HepG2 (cell line): ENCODE data around the gene RBM6. TPM values are rescaled to one million over a fixed set of nuclear protein-coding genes. Genes with fewer than 3 reads are reported as not detected.

ENCODE experiments used
- ATAC-seq: fragments of 200-7000 bp; cut with Tn5 transposase; 3 replicates; pipeline ENCODE4 v1.9.1; 2020; ENCODE audit warnings: mild to moderate bottlenecking, moderate library complexity
- BruUV-seq: library from RNA; stranded (reverse); fragments of 400-500 nt; replicated peaks from 2 replicates; lab custom pipeline; 2021; lab: Mats Ljungman, UMichigan
- CTCF ChIA-PET: fragments of 300-600 bp; formaldehyde crosslinking; extraction: SDS; loops from one replicate; lab custom pipeline; 2021; ENCODE audit warnings: low total read pairs, inconsistent platforms, low intra/inter-chr PET ratio; lab: Yijun Ruan, JAX
- POLR2A ChIA-PET: fragments of 350-600 bp; sonication (Branson Sonifier 250); formaldehyde crosslinking; loops from one replicate; lab custom pipeline; 2020; ENCODE audit warnings: antibody characterized with exemption, inconsistent platforms; lab: Yijun Ruan, JAX
- DNase-seq: peaks from one replicate; pipeline ENCODE4 v3.0.0-alpha.2; 2015; ENCODE audit warnings: low spot score
- FAIRE-seq: peaks from 3 replicates; lab custom pipeline; 2011; peaks lifted over from hg19 to GRCh38; lab: Jason Lieb, UNC
- H2AFZ ChIP-seq: one replicate; pipeline ENCODE4 v1.6.1; 2011; ENCODE audit warnings: low read length, inconsistent platforms
- H3K27ac ChIP-seq: fragments of 300-600 bp; 3 replicates; pipeline ENCODE4 v1.8.0; 2011; ENCODE audit warnings: mixed run types, mild to moderate bottlenecking, mixed read lengths, low read length, inconsistent platforms; ENCODE audit not compliant: insufficient read depth; ENCODE audit errors: extremely low read length
- H3K27me3 ChIP-seq, 2 experiments: fragments of 200-600 bp in 1 of 2; 2 replicates in 1 of 2; 3 replicates in 1 of 2; pipeline versions ENCODE4 v1.6.0 to v1.8.0; 2011; ENCODE audit warnings: low read length in 2 of 2, mild to moderate bottlenecking in 2 of 2, moderate library complexity in 2 of 2, inconsistent platforms in 1 of 2; ENCODE audit not compliant: insufficient read depth in 2 of 2, control insufficient read depth in 1 of 2
- H3K36me3 ChIP-seq, 2 experiments: fragments of 200-600 bp in 1 of 2; replicated peaks in 1 of 2; 2 replicates in 1 of 2; 3 replicates in 1 of 2; pipeline versions ENCODE4 v1.5.1 to v1.8.0; 2011; ENCODE audit warnings: low read length in 2 of 2, inconsistent platforms in 1 of 2; ENCODE audit not compliant: insufficient read depth in 2 of 2, control insufficient read depth in 1 of 2
- H3K4me1 ChIP-seq: 2 replicates; pipeline ENCODE4 v1.5.1; 2012; ENCODE audit warnings: low read length, inconsistent platforms; ENCODE audit not compliant: insufficient read depth
- H3K4me2 ChIP-seq: 2 replicates; pipeline ENCODE4 v1.6.0; 2011; ENCODE audit warnings: low read depth, low read length, inconsistent platforms
- H3K4me3 ChIP-seq, 3 experiments: fragments of 200-600 bp in 1 of 3; sonication (generic), shearing (Covaris generic) in 1 of 3; replicated peaks in 1 of 3; 2 replicates each; pipeline ENCODE4 v1.5.1; 2011 to 2016; ENCODE audit warnings: low read length in 3 of 3, inconsistent platforms in 2 of 3, low read depth in 2 of 3, mild to moderate bottlenecking in 2 of 3, control low read depth in 1 of 3, mixed read lengths in 1 of 3; ENCODE audit not compliant: insufficient read depth in 1 of 3
- H3K79me2 ChIP-seq: one replicate; pipeline ENCODE4 v1.6.1; 2011; ENCODE audit warnings: low read length, inconsistent platforms; ENCODE audit not compliant: insufficient read depth
- H3K9ac ChIP-seq: 2 replicates; pipeline ENCODE4 v1.6.0; 2011; ENCODE audit warnings: mild to moderate bottlenecking, low read depth, low read length, inconsistent platforms; ENCODE audit not compliant: insufficient read depth
- H3K9me3 ChIP-seq: 2 replicates; pipeline ENCODE4 v1.5.1; 2012; ENCODE audit warnings: mild to moderate bottlenecking, low read length
- H4K20me1 ChIP-seq: 2 replicates; pipeline ENCODE4 v1.6.0; 2011; ENCODE audit warnings: inconsistent platforms, mild to moderate bottlenecking, low read length, moderate library complexity; ENCODE audit not compliant: insufficient read depth
- AGO2 ChIP-seq: fragments of 200-400 bp; formaldehyde crosslinking; optimal IDR thresholded peaks from 2 replicates; pipeline ENCODE3; 2017; ENCODE audit warnings: mild to moderate bottlenecking, low read depth, low read length, moderate library complexity
- ASH2L ChIP-seq: fragments of 300-600, 200-600 bp; sonication (generic); IDR thresholded peaks from 2 replicates; pipeline ENCODE4 v1.7.0; 2017; ENCODE audit warnings: low read depth, mild to moderate bottlenecking, moderate library complexity, mixed read lengths, low read length; ENCODE audit not compliant: insufficient read length
- BCL6 ChIP-seq: IDR thresholded peaks from 2 replicates; pipeline ENCODE4 v1.6.1; 2016; ENCODE audit warnings: missing genetic modification reagents, missing compliant biosample characterization
- CREB1 ChIP-seq, 2 experiments: fragments of 450-650 bp in 1 of 2; IDR thresholded peaks; 2 replicates each; pipeline ENCODE4 v1.6.1; 2016 to 2017; ENCODE audit warnings: control low read depth in 1 of 2, mild to moderate bottlenecking in 1 of 2, missing compliant biosample characterization in 1 of 2, missing genetic modification characterization in 1 of 2
- CREM ChIP-seq, 2 experiments: sonication (generic) in 1 of 2; formaldehyde crosslinking in 1 of 2; IDR thresholded peaks; 2 replicates each; pipeline versions ENCODE4 v1.4.0 to v1.6.1; 2016 to 2020; ENCODE audit warnings: antibody characterized with exemption in 1 of 2, mild to moderate bottlenecking in 1 of 2, missing genetic modification reagents in 1 of 2
- FOSL1 ChIP-seq: sonication (generic); formaldehyde crosslinking; IDR thresholded peaks from 2 replicates; pipeline ENCODE4 v1.9.0; 2021; ENCODE audit warnings: missing genetic modification reagents, borderline replicate concordance
- GATAD1 ChIP-seq: IDR thresholded peaks from 2 replicates; pipeline ENCODE4 v1.6.1; 2016; ENCODE audit warnings: missing genetic modification reagents, missing compliant biosample characterization
- GZF1 ChIP-seq: sonication (generic); formaldehyde crosslinking; IDR thresholded peaks from 2 replicates; pipeline ENCODE4 v1.5.1; 2020; ENCODE audit warnings: mild to moderate bottlenecking, missing genetic modification reagents
- HHEX ChIP-seq: IDR thresholded peaks from 2 replicates; pipeline ENCODE4 v1.6.1; 2016; ENCODE audit warnings: control low read depth
- KDM3A ChIP-seq: IDR thresholded peaks from 2 replicates; pipeline ENCODE4 v1.6.1; 2018; ENCODE audit warnings: low read depth, missing compliant biosample characterization
- MAFF ChIP-seq: IDR thresholded peaks from 2 replicates; pipeline ENCODE4 v1.6.1; 2011; ENCODE audit warnings: low read depth, low read length, improper control_type of control experiment
- MAFK ChIP-seq, 2 experiments: IDR thresholded peaks in 1 of 2; conservative IDR thresholded peaks in 1 of 2; 2 replicates each; pipeline ENCODE4 v1.6.1; 2011; ENCODE audit warnings: improper control_type of control experiment in 2 of 2, low read length in 2 of 2
- NFE2 ChIP-seq: sonication (generic); formaldehyde crosslinking; IDR thresholded peaks from 2 replicates; pipeline ENCODE4 v1.4.0; 2020; ENCODE audit warnings: missing genetic modification reagents
- NFE2L2 ChIP-seq: fragments of 150-350 bp; IDR thresholded peaks from 2 replicates; pipeline ENCODE4 v1.6.1; 2014; ENCODE audit warnings: low read length
- NONO ChIP-seq, 2 experiments: fragments of 450-650 bp in 1 of 2; sonication (generic) in 1 of 2; formaldehyde crosslinking in 1 of 2; IDR thresholded peaks in 1 of 2; conservative IDR thresholded peaks in 1 of 2; 2 replicates each; pipeline versions ENCODE4 v1.6.1 to v1.8.0; 2017 to 2022; ENCODE audit warnings: mild to moderate bottlenecking in 1 of 2, missing genetic modification reagents in 1 of 2, moderate library complexity in 1 of 2
- PHF8 ChIP-seq: sonication (generic); formaldehyde crosslinking; IDR thresholded peaks from 2 replicates; pipeline ENCODE4 v1.5.0; 2020; ENCODE audit warnings: missing genetic modification reagents
- POGZ ChIP-seq: sonication (generic); formaldehyde crosslinking; IDR thresholded peaks from 2 replicates; pipeline ENCODE4 v1.4.0; 2020; ENCODE audit warnings: mild to moderate bottlenecking, missing genetic modification reagents
- RBFOX2 ChIP-seq: fragments of 200-400 bp; formaldehyde crosslinking; IDR thresholded peaks from 2 replicates; pipeline ENCODE4 v1.6.1; 2017; ENCODE audit warnings: low read depth, mild to moderate bottlenecking, low read length
- RXRB ChIP-seq: IDR thresholded peaks from 2 replicates; pipeline ENCODE4 v1.6.1; 2016; ENCODE audit warnings: borderline replicate concordance, missing genetic modification reagents, missing compliant biosample characterization
- TFAP4 ChIP-seq: sonication (generic); IDR thresholded peaks from 2 replicates; pipeline ENCODE4 v1.6.1; 2016; ENCODE audit warnings: low read depth, borderline replicate concordance
- ZBTB39 ChIP-seq: sonication (generic); formaldehyde crosslinking; IDR thresholded peaks from 2 replicates; pipeline ENCODE4 v1.5.0; 2020; ENCODE audit warnings: missing genetic modification reagents
- ZFYVE20 ChIP-seq: sonication (generic); formaldehyde crosslinking; IDR thresholded peaks from 2 replicates; pipeline ENCODE4 v1.8.0; 2023; ENCODE audit warnings: low read depth, mild to moderate bottlenecking, moderate library complexity, missing genetic modification reagents, borderline replicate concordance
- ZNF460 ChIP-seq: sonication (generic); formaldehyde crosslinking; IDR thresholded peaks from 2 replicates; pipeline ENCODE4 v1.5.1; 2020; ENCODE audit warnings: missing genetic modification reagents, mild to moderate bottlenecking, borderline replicate concordance
- ZNF589 ChIP-seq: sonication (generic); formaldehyde crosslinking; conservative IDR thresholded peaks from 2 replicates; pipeline ENCODE4 v1.8.0; 2022; ENCODE audit warnings: mild to moderate bottlenecking, moderate library complexity, missing genetic modification reagents
- ZNF761 ChIP-seq: sonication (generic); formaldehyde crosslinking; conservative IDR thresholded peaks from 2 replicates; pipeline ENCODE4 v1.4.0; 2020; ENCODE audit warnings: mild to moderate bottlenecking, missing genetic modification reagents
- ZNF790 ChIP-seq: sonication (generic); formaldehyde crosslinking; IDR thresholded peaks from 2 replicates; pipeline ENCODE4 v1.8.0; 2022; ENCODE audit warnings: missing genetic modification reagents, mild to moderate bottlenecking, borderline replicate concordance
- in situ Hi-C: cut with HindIII; loops from 2 replicates; pipeline ENCODE4 v1.10.0; 2017; ENCODE audit warnings: low pct_unique_long_range_greater_than_20kb; ENCODE audit not compliant: extremely low pct_ligation_motif_present
- intact Hi-C: fragments of 100-400 bp; cut with micrococcal nuclease; formaldehyde crosslinking; loops from one replicate; pipeline ENCODE4 v1.10.0; 2022; ENCODE audit not compliant: unreplicated experiment
- polyA plus RNA-seq, 8 experiments: library from polyadenylated mRNA; depleted of rRNA in 3 of 8; stranded (reverse) in 7 of 8; unstranded in 1 of 8; fragments of >200 nt; fragmentation: Illumina TruSeq in 4 of 8; extraction: Trizol in 4 of 8; gene quantifications; 2 replicates each; pipeline versions ENCODE4 v1.2.1 to v1.2.3, GENCODE V29; 2011 to 2016; ENCODE audit warnings: low read depth in 4 of 8, missing spikeins in 1 of 8, mixed read lengths in 1 of 8; ENCODE audit not compliant: insufficient read depth in 1 of 8
- total RNA-seq, 5 experiments: library from RNA; depleted of rRNA; stranded (reverse); fragments of >200 nt; fragmentation: Illumina TruSeq; extraction: Trizol; gene quantifications; 2 replicates each; pipeline ENCODE4 v1.2.3, GENCODE V29; 2016; ENCODE audit warnings: low read depth in 1 of 5

Gene RBM6
- total and polyA plus RNA-seq, 2 of the 13 experiments (the other 11 are each of a cell fraction or from before 2014, with no cell fraction given) = 72.7 to 86.1 TPM

GRCh38 chr3:50050361-50050760, 110.4 kb downstream of the RBM6 start:
- FAIRE-seq = no peak
- intact Hi-C loops = no loop called here
- TF ChIP-seq PHF8 (no peak), CREB1 (IDR thresholded peaks at IDR 0.05) (no peak), CREB1 (CRISPR knock-in tag; IDR thresholded peaks at IDR 0.05) (no peak), ZNF761 (CRISPR knock-in tag) (no peak), POGZ (CRISPR knock-in tag) (no peak), NONO (IDR thresholded peaks at IDR 0.05) (no peak), NONO (CRISPR knock-in tag; conservative IDR thresholded peaks at IDR 0.05) (no peak), NFE2 (CRISPR knock-in tag) (no peak), FOSL1 (CRISPR knock-in tag) (no peak), BCL6 (CRISPR knock-in tag) (no peak), GZF1 (no peak), MAFK (conservative IDR thresholded peaks at IDR 0.05 in 1 of 2, IDR thresholded peaks at IDR 0.05 in 1 of 2; ENCODE audit: low read length in 2 of 2) (peak; percentile 64 to 79), GATAD1 (CRISPR knock-in tag) (no peak), TFAP4 (peak; percentile 88), ZNF460 (CRISPR knock-in tag) (no peak), HHEX (CRISPR knock-in tag) (no peak), AGO2 (no peak), MAFF (peak; percentile 66), RBFOX2 (no peak), ZNF790 (no peak), ZNF589 (CRISPR knock-in tag) (no peak), CREM (IDR thresholded peaks at IDR 0.05) (no peak), CREM (CRISPR knock-in tag; IDR thresholded peaks at IDR 0.05) (no peak), NFE2L2 (peak; percentile 91), ZBTB39 (no peak), RXRB (no peak), ASH2L (no peak), KDM3A (CRISPR knock-in tag) (no peak), ZFYVE20 (CRISPR knock-in tag) (no peak)

More at GRCh38 chr3:50050361-50050760, 110.4 kb downstream of the RBM6 start:
- ATAC-seq (no peak), DNase-seq (peak; percentile 34)
- BruUV-seq = no TSS peak
- CTCF ChIA-PET = no interaction called here
- POLR2A ChIA-PET = no interaction called here
- Histone ChIP-seq H3K79me2 (no peaks in the 10 kb centered on the region), H3K36me3 (peaks cover 8 to 55% of the 10 kb centered on the region in 2 experiments; a peak in 4 of 5 replicates), H3K4me3 (no peak overlapping the region), H3K9me3 (no peaks in the 10 kb centered on the region), H3K27me3 (no peaks in the 10 kb centered on the region), H3K4me2 (no peak overlapping the region), H3K4me1 (peaks cover 11% of the 10 kb centered on the region), H3K9ac (no peak overlapping the region), H4K20me1 (no peaks in the 10 kb centered on the region), H2AFZ (no peak overlapping the region), H3K27ac (no peak overlapping the region)
- in situ Hi-C loops = no loop called here
